Measurements from ENCODE around the gene ARHGAP33.

DNA sequence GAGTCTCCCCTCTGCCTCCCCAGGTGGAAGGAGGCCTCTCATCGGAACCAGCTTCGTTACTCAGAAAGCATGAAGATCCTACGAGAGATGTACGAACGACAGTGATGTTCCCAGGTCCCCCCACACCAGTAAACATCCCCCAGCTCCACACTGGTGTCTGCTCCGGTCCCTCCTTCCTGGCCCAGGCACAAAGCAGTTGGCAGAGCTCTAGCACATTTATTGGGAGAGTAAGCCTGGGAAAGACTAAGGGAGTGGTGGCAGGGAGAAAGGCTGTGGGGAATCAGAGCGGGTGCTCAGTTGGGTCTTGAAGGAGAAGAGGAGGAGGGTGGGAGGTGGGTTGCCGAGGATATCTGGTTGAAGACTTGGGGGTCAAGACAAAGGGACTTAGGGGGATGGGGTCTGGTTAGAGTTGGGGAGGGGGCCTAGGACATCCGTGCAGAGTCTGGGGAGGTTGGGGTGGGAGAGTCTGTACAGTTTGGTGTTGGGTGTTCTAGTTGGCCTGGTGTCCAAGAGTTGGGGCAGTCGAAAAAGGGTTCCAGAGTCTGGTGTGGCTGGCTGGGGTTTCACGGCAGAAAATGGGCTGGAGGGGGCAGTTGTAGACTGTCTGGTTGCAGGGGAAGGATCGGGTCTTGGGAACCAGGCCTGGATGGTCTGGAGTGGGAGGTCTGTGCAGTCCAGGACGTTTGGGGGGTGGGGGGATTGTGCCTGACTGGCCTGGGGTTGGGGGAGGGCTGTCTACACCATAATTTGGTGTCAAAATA, 20.8 kb upstream of the ARHGAP33 start:
- TF ChIP-seq, protein P1, sequence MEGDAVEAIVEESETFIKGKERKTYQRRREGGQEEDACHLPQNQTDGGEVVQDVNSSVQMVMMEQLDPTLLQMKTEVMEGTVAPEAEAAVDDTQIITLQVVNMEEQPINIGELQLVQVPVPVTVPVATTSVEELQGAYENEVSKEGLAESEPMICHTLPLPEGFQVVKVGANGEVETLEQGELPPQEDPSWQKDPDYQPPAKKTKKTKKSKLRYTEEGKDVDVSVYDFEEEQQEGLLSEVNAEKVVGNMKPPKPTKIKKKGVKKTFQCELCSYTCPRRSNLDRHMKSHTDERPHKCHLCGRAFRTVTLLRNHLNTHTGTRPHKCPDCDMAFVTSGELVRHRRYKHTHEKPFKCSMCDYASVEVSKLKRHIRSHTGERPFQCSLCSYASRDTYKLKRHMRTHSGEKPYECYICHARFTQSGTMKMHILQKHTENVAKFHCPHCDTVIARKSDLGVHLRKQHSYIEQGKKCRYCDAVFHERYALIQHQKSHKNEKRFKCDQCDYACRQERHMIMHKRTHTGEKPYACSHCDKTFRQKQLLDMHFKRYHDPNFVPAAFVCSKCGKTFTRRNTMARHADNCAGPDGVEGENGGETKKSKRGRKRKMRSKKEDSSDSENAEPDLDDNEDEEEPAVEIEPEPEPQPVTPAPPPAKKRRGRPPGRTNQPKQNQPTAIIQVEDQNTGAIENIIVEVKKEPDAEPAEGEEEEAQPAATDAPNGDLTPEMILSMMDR (conservative IDR thresholded peaks at IDR 0.05; ENCODE audit: low read depth, low read length) = no peak
- TF ChIP-seq, protein P2, sequence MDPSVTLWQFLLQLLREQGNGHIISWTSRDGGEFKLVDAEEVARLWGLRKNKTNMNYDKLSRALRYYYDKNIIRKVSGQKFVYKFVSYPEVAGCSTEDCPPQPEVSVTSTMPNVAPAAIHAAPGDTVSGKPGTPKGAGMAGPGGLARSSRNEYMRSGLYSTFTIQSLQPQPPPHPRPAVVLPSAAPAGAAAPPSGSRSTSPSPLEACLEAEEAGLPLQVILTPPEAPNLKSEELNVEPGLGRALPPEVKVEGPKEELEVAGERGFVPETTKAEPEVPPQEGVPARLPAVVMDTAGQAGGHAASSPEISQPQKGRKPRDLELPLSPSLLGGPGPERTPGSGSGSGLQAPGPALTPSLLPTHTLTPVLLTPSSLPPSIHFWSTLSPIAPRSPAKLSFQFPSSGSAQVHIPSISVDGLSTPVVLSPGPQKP (IDR thresholded peaks at IDR 0.05; ENCODE audit: borderline replicate concordance, low read depth, low read length) = no peak
- TF ChIP-seq RAD21 (IDR thresholded peaks at IDR 0.05; ENCODE audit: low read length) (no peak), RCOR1 (IDR thresholded peaks at IDR 0.05; ENCODE audit: insufficient replicate concordance, low read length) (no peak), SMC3 (IDR thresholded peaks at IDR 0.05; ENCODE audit: low read depth, low read length) (no peak), MXI1 (IDR thresholded peaks at IDR 0.05; ENCODE audit: borderline replicate concordance, low read depth, low read length) (no peak), POLR2A (IDR thresholded peaks at IDR 0.05; ENCODE audit: low read depth, low read length) (no peak; the same call in 1 of the 2 replicates), CEBPB (IDR thresholded peaks at IDR 0.05; ENCODE audit: low read depth, low read length) (no peak), MAFK (IDR thresholded peaks at IDR 0.05; ENCODE audit: low read depth, low read length) (no peak), FOS (IDR thresholded peaks at IDR 0.05; ENCODE audit: low read depth, low read length) (no peak), BHLHE40 (IDR thresholded peaks at IDR 0.05; ENCODE audit: low read depth, low read length) (no peak), RFX5 (IDR thresholded peaks at IDR 0.05; ENCODE audit: low read depth, low read length) (no peak)
- TF ChIP-seq, protein P3, sequence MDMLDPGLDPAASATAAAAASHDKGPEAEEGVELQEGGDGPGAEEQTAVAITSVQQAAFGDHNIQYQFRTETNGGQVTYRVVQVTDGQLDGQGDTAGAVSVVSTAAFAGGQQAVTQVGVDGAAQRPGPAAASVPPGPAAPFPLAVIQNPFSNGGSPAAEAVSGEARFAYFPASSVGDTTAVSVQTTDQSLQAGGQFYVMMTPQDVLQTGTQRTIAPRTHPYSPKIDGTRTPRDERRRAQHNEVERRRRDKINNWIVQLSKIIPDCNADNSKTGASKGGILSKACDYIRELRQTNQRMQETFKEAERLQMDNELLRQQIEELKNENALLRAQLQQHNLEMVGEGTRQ (IDR thresholded peaks at IDR 0.05; ENCODE audit: low read depth, low read length) = no peak

All from IMR-90 (cell line).